SH-SY5Y (cell line): ENCODE results near the gene NAGLU.

ENCODE experiments used
- GATA2 ChIP-seq: IDR thresholded peaks from 2 replicates; pipeline ENCODE4 v1.6.1; 2011; ENCODE audit warnings: mild to moderate bottlenecking, low read depth, low read length
- GATA3 ChIP-seq: IDR thresholded peaks from 2 replicates; pipeline ENCODE4 v1.6.1; 2011; ENCODE audit warnings: low read depth, mild to moderate bottlenecking, low read length, moderate library complexity

DNA sequence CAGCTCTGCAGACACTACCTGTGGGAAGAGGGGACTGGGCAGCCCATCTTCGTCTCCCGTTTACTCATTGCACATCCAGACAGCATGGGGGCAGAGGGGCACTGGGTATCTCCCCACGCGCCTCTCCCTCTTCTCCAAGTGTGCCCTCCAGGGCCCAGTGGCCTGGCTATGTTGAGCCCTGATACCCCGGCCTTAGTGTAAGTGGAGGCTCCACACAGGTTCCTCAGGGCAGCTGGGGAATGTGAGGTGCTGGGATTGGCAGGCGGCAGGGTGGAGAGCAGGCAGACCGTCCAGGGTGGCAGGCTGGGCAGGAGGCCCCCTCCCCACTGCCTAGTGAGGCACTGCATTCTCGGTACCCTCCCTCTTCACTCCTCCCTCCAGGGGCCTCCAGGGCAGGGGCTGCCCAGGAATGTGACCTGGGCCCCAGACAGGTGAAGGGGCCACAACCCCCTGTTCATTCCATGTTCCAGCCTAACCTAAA, 13.2 kb upstream of the NAGLU start:
- no peak for TF ChIP-seq GATA2
- no peak for TF ChIP-seq GATA3
